Measurements from ENCODE around the gene DDX55.

The DDX55 gene

GRCh38 chr12:123614531-123614930 lies 12.6 kb downstream of the DDX55 start:
- TF ChIP-seq EP300 (IDR thresholded peaks at IDR 0.05; ENCODE audit: borderline replicate concordance) (no peak), TCF12 (IDR thresholded peaks at IDR 0.05; ENCODE audit: low read depth) (no peak), CREB1 (IDR thresholded peaks at IDR 0.05; ENCODE audit: low read depth) (no peak)

DNA sequence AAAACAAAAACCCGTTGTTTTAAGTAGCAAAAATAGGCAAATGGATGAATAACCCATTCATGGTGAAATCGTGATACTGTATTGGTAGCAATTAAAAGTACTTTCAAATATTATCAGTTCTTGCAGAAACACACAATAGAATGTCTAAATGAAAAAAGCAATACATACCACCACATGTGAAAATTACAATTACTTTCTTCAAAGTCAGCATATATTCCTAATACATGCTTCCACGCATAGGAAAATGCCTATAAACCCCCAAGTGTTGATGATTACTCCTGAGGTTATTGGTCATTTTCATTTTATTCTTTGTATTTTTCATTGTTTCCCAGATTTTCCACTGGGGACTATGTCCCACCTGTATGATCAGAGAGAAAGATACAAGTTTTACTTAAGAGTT lies 15.2 kb downstream of the DDX55 start:
- TF ChIP-seq TEAD4 (IDR thresholded peaks at IDR 0.05) = no peak
- TF ChIP-seq FOXM1 (IDR thresholded peaks at IDR 0.05; ENCODE audit: borderline replicate concordance, low read depth) = no peak
- TF ChIP-seq RAD21 (IDR thresholded peaks at IDR 0.05; ENCODE audit: low read depth) = no peak
- TF ChIP-seq, protein P1, sequence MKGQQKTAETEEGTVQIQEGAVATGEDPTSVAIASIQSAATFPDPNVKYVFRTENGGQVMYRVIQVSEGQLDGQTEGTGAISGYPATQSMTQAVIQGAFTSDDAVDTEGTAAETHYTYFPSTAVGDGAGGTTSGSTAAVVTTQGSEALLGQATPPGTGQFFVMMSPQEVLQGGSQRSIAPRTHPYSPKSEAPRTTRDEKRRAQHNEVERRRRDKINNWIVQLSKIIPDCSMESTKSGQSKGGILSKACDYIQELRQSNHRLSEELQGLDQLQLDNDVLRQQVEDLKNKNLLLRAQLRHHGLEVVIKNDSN (IDR thresholded peaks at IDR 0.05) = no peak
- no peak for TF ChIP-seq NFIC (IDR thresholded peaks at IDR 0.05)
- TF ChIP-seq CEBPB (IDR thresholded peaks at IDR 0.05) = no peak
- TF ChIP-seq TCF12 (IDR thresholded peaks at IDR 0.05; ENCODE audit: low read depth) = no peak
- TF ChIP-seq, protein P2, sequence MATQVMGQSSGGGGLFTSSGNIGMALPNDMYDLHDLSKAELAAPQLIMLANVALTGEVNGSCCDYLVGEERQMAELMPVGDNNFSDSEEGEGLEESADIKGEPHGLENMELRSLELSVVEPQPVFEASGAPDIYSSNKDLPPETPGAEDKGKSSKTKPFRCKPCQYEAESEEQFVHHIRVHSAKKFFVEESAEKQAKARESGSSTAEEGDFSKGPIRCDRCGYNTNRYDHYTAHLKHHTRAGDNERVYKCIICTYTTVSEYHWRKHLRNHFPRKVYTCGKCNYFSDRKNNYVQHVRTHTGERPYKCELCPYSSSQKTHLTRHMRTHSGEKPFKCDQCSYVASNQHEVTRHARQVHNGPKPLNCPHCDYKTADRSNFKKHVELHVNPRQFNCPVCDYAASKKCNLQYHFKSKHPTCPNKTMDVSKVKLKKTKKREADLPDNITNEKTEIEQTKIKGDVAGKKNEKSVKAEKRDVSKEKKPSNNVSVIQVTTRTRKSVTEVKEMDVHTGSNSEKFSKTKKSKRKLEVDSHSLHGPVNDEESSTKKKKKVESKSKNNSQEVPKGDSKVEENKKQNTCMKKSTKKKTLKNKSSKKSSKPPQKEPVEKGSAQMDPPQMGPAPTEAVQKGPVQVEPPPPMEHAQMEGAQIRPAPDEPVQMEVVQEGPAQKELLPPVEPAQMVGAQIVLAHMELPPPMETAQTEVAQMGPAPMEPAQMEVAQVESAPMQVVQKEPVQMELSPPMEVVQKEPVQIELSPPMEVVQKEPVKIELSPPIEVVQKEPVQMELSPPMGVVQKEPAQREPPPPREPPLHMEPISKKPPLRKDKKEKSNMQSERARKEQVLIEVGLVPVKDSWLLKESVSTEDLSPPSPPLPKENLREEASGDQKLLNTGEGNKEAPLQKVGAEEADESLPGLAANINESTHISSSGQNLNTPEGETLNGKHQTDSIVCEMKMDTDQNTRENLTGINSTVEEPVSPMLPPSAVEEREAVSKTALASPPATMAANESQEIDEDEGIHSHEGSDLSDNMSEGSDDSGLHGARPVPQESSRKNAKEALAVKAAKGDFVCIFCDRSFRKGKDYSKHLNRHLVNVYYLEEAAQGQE (IDR thresholded peaks at IDR 0.05; ENCODE audit: low read depth) = no peak
- TF ChIP-seq YY1 (IDR thresholded peaks at IDR 0.05; ENCODE audit: low read depth) = no peak
- TF ChIP-seq, protein P3, sequence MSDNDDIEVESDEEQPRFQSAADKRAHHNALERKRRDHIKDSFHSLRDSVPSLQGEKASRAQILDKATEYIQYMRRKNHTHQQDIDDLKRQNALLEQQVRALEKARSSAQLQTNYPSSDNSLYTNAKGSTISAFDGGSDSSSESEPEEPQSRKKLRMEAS (IDR thresholded peaks at IDR 0.05) = no peak
- no peak for TF ChIP-seq CREB1 (IDR thresholded peaks at IDR 0.05; ENCODE audit: low read depth)

GRCh38 chr12:123617580-123617979 lies 15.7 kb downstream of the DDX55 start:
- TF ChIP-seq EGR1 (IDR thresholded peaks at IDR 0.05) (no peak), CEBPB (IDR thresholded peaks at IDR 0.05) (no peak), TAF1 (IDR thresholded peaks at IDR 0.05; ENCODE audit: low read depth) (no peak), TCF12 (IDR thresholded peaks at IDR 0.05; ENCODE audit: low read depth) (no peak), NFIC (IDR thresholded peaks at IDR 0.05) (no peak), CREB1 (IDR thresholded peaks at IDR 0.05; ENCODE audit: low read depth) (no peak), ZBTB7A (IDR thresholded peaks at IDR 0.05; ENCODE audit: low read depth) (no peak), FOXM1 (IDR thresholded peaks at IDR 0.05; ENCODE audit: borderline replicate concordance, low read depth) (no peak), EP300 (IDR thresholded peaks at IDR 0.05; ENCODE audit: borderline replicate concordance) (no peak), YY1 (IDR thresholded peaks at IDR 0.05; ENCODE audit: low read depth) (no peak), RAD21 (IDR thresholded peaks at IDR 0.05; ENCODE audit: low read depth) (no peak), TEAD4 (IDR thresholded peaks at IDR 0.05) (no peak)
- TF ChIP-seq, protein P2 (IDR thresholded peaks at IDR 0.05; ENCODE audit: low read depth) = no peak
- TF ChIP-seq, protein P1 (IDR thresholded peaks at IDR 0.05) = no peak

- TF ChIP-seq TEAD4 (IDR thresholded peaks at IDR 0.05) = no peak
- no peak for TF ChIP-seq YY1 (IDR thresholded peaks at IDR 0.05; ENCODE audit: low read depth)
- TF ChIP-seq EGR1 (IDR thresholded peaks at IDR 0.05) = no peak
- no peak for TF ChIP-seq ZBTB7A (IDR thresholded peaks at IDR 0.05; ENCODE audit: low read depth)
- TF ChIP-seq, protein P3 (IDR thresholded peaks at IDR 0.05) = no peak
- no peak for TF ChIP-seq CREB1 (IDR thresholded peaks at IDR 0.05; ENCODE audit: low read depth)
Measured at GRCh38 chr12:123621101-123621500, 19.2 kb downstream of the DDX55 start.

GRCh38 chr12:123621619-123622530 lies 20.0 kb downstream of the DDX55 start:
- TF ChIP-seq, protein P2 (IDR thresholded peaks at IDR 0.05; ENCODE audit: low read depth) = no peak
- TF ChIP-seq TEAD4 (IDR thresholded peaks at IDR 0.05) = no peak
- no peak for TF ChIP-seq YY1 (IDR thresholded peaks at IDR 0.05; ENCODE audit: low read depth)
- no peak for TF ChIP-seq EGR1 (IDR thresholded peaks at IDR 0.05)
- TF ChIP-seq EP300 (IDR thresholded peaks at IDR 0.05; ENCODE audit: borderline replicate concordance) = no peak
- no peak for TF ChIP-seq FOXM1 (IDR thresholded peaks at IDR 0.05; ENCODE audit: borderline replicate concordance, low read depth)
- TF ChIP-seq, protein P1 (IDR thresholded peaks at IDR 0.05) = no peak

Measured in Ishikawa (cell line).